D721Med (cell line): ENCODE data around the gene FRRS1.

Experiments used
- DNase-seq: peaks from one replicate; pipeline ENCODE4 v3.0.0; 2011; ENCODE audit warnings: low spot score; ENCODE audit not compliant: insufficient read length
- FAIRE-seq: peaks from 2 replicates; lab custom pipeline; 2011; peaks lifted over from hg19 to GRCh38; lab: Jason Lieb, UNC
- TF ChIP-seq, protein P1 (sequence below): IDR thresholded peaks from 2 replicates; pipeline ENCODE4 v1.5.1; 2012; ENCODE audit warnings: mild to moderate bottlenecking, control low read depth; ENCODE audit not compliant: insufficient read depth; ENCODE audit errors: missing control alignments

Gene FRRS1

DNA sequence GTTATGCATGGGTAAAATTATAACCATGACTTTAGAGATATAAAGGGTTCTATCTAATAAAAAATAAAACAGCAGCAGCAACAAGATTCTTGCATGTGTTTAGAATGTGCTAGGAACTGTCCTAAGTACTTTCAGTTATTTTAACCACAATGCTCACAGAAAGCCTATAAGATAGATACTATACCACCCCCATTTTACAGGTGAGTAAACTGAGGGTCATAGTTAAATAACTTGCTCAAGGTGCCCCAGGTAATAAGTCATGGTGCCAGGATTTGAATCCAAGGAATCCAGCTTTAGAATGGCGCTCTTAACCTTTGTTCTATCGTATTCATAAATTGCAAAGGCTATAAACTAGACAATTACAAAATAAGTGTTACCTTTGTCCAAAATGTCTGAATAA lies 53.4 kb downstream of the FRRS1 start:
- no peak for DNase-seq
- no peak for FAIRE-seq
- TF ChIP-seq, protein P1, sequence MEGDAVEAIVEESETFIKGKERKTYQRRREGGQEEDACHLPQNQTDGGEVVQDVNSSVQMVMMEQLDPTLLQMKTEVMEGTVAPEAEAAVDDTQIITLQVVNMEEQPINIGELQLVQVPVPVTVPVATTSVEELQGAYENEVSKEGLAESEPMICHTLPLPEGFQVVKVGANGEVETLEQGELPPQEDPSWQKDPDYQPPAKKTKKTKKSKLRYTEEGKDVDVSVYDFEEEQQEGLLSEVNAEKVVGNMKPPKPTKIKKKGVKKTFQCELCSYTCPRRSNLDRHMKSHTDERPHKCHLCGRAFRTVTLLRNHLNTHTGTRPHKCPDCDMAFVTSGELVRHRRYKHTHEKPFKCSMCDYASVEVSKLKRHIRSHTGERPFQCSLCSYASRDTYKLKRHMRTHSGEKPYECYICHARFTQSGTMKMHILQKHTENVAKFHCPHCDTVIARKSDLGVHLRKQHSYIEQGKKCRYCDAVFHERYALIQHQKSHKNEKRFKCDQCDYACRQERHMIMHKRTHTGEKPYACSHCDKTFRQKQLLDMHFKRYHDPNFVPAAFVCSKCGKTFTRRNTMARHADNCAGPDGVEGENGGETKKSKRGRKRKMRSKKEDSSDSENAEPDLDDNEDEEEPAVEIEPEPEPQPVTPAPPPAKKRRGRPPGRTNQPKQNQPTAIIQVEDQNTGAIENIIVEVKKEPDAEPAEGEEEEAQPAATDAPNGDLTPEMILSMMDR: no peak

DNA sequence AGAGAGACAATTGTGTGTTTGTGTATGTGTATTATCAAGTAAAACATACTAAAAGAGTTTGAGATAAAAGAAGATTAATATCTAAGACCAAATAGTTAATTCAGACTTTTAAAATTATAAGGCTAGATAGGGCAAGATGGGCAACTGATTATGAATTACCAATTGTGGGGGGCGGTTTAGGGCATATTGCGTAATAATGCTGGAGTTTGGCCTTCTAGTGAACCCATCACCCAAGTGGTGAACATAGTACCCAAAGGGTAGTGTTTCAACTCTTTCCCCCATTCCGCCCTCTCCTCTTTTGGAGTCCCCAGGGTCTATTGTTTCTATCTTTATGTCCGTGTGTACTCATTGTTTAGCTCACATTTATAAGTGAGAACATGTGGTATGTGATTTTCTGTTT lies 55.4 kb downstream of the FRRS1 start:
- DNase-seq (no peak), FAIRE-seq (no peak)
- TF ChIP-seq, protein P1: no peak

DNA sequence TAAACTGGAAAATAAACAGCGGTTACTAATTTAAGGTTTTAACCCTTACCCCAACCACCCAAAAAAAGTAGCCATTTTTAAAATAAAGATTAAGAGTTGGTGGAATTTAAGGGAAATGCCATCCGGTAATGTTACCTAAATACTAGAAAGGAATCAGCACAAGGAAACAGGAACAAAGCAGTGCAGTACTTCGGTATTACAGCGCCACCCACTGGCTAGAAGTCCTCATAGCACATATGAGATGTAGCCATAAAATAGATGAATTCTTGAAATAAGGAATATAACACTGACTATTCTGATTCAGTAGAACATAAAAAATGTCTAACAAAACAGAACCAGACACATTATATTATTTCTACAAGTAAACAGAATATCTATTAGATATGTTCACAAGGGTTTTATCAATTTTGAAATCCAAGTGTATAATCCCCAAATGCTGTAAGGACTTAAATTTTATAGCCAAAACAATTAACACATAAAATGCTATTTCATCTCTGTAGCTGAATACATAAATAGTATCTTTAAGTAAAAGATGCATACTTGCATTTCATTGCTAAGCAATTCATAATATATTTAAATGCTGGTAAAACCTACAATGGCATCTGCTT lies 58.8 kb downstream of the FRRS1 start:
- TF ChIP-seq, protein P1: peak; percentile 97
- FAIRE-seq: peak; percentile 96
- DNase-seq: no peak

DNA sequence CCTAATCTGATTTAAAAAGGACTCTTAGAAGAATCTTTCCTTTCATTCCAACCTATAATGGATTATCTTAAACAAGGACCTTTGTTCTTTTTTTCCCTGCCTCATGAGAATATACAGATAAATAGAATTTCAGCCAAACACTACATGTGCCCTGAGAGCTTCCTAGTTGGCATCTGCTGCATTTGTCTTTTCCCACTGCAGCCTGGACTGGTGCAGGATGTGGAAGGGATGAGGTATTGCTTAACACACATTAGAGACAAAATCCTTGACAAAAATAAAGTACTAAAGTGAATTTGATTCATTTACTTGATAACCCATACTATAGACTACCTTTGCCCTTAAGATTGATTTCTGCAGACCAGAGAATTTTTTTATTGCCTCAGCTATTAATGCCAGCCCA lies 61.0 kb downstream of the FRRS1 start:
- DNase-seq (no peak), FAIRE-seq (no peak)
- TF ChIP-seq, protein P1: no peak

DNA sequence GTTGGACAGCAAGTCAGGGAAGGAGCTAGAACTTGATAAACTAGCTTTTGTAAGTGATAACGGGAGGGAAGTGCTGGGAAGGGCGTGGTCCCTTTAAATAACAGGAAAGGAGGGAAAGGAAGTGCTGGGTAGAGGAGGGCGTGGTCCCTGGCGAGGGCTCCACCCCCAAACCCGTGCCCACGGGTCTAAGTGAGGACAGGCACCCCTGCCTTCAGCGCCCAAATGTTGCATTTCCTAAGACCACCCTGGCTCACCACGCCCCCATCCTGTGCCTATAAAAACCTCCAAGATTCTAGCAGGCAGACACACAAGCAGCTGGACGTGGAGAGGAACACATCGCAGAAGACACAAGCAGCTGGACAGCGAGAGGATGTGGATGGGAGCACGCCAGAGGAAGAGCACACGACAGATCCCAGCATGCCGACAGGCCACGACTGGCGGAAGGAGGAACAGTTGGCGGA lies 62.0 kb downstream of the FRRS1 start:
- TF ChIP-seq, protein P1: no peak
- DNase-seq (no peak), FAIRE-seq (no peak)

DNA sequence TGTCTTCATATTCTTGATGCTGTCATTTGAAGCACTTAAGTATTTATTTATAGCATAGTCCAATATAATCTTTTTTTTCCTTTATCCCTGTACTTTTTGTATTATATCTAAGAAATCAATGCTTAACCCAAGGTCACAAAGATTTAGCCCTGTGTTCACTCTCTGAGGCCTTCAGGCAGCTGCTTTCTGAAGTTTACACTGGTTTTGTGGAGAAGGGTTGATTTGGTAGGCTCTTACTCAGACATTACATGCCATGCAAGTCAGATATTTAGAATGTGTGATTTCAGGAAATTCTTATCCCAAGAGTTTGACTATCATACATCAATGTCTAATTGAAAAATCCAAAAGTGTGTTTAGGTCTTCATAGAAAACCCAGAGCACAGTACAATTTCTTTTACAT lies 64.2 kb downstream of the FRRS1 start:
- TF ChIP-seq, protein P1: no peak
- no peak for FAIRE-seq
- DNase-seq: no peak

DNA sequence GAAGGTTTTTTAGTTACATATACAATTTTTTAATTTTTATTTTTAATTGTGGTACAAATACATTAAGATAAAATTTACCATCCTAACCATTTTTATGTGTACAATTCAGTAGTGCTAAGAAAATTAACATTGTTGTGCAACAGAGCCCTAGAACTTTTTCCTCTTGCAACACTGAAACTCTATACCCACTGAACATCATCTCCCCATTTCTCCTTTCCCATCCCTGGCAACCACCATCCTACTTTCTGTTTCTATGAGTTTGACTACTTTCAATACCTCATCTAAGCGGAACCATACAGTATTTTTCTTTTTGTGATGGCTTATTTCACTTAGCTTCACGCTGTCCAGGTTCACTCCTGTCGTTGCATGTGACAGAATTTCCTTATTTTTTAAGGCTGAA lies 66.4 kb downstream of the FRRS1 start:
- DNase-seq: no peak
- no peak for FAIRE-seq

More for the DNA sequence above, 66.4 kb downstream of the FRRS1 start:
- TF ChIP-seq, protein P1: no peak
